ENCODE measurements around the gene PFN3.

GRCh38 chr5:177399997-177400868 is at the start of gene PFN3:
- TF ChIP-seq CTCF (IDR thresholded peaks at IDR 0.05; ENCODE audit: low read depth, low read length) (no peak), EZH2phosphoT487 (IDR thresholded peaks at IDR 0.05; ENCODE audit: low read depth) (no peak)

All from OCI-LY3 (cell line).